SK-N-SH treated with all-trans-retinoic acid at 6 μM for 48 hours (cell line): ENCODE data around the gene SLC2A4.

Experiments
- ATAC-seq: fragments of 200-7000 bp; cut with Tn5 transposase; 3 replicates; pipeline ENCODE4 v1.9.1; 2020; ENCODE audit warnings: mild to moderate bottlenecking, moderate library complexity
- ARNTL ChIP-seq: fragments of 450-650 bp; formaldehyde crosslinking; IDR thresholded peaks from 2 replicates; pipeline ENCODE4 v1.5.0; 2020; ENCODE audit warnings: low read depth, mild to moderate bottlenecking, moderate library complexity, borderline replicate concordance
- BACH2 ChIP-seq: fragments of 250-450 bp; sonication (Bioruptor Pico); IDR thresholded peaks from 2 replicates; pipeline ENCODE4 v1.9.0; 2021; ENCODE audit warnings: mild to moderate bottlenecking, borderline replicate concordance
- CSDC2 ChIP-seq: fragments of 250-450 bp; sonication (Bioruptor Pico); IDR thresholded peaks from 2 replicates; pipeline ENCODE4 v1.5.0; 2020; ENCODE audit warnings: mild to moderate bottlenecking, moderate library complexity
- CSRNP3 ChIP-seq: fragments of 250-450 bp; sonication (Bioruptor Pico); IDR thresholded peaks from 2 replicates; pipeline ENCODE4 v1.5.1; 2021; ENCODE audit warnings: mild to moderate bottlenecking, moderate library complexity
- ESRRG ChIP-seq: fragments of 250-450 bp; sonication (Bioruptor Pico); IDR thresholded peaks from 2 replicates; pipeline ENCODE4 v1.6.1; 2021; ENCODE audit warnings: mild to moderate bottlenecking
- GLIS3 ChIP-seq: fragments of 250-450 bp; sonication (Bioruptor Pico); IDR thresholded peaks from 2 replicates; pipeline ENCODE4 v1.5.0; 2020; ENCODE audit warnings: mild to moderate bottlenecking, moderate library complexity
- ISL1 ChIP-seq: fragments of 250-450 bp; sonication (Bioruptor Pico); IDR thresholded peaks from 2 replicates; pipeline ENCODE4 v2.1.2; 2022; ENCODE audit warnings: mild to moderate bottlenecking, moderate library complexity
- OSR1 ChIP-seq: fragments of 250-450 bp; sonication (Bioruptor Pico); IDR thresholded peaks from 2 replicates; pipeline ENCODE4 v1.8.0; 2022; ENCODE audit warnings: moderate library complexity, mild to moderate bottlenecking, inconsistent platforms
- PATZ1 ChIP-seq: fragments of 250-450 bp; sonication (Bioruptor Pico); IDR thresholded peaks from 2 replicates; pipeline ENCODE4 v1.8.0; 2020; ENCODE audit warnings: mild to moderate bottlenecking, moderate library complexity, borderline replicate concordance
- POU6F1 ChIP-seq: fragments of 250-450 bp; sonication (Bioruptor Pico); IDR thresholded peaks from 2 replicates; pipeline ENCODE4 v1.8.0; 2021; ENCODE audit warnings: low read depth, mild to moderate bottlenecking, moderate library complexity, borderline replicate concordance
- PPARA ChIP-seq: fragments of 250-450 bp; sonication (Bioruptor Pico); IDR thresholded peaks from 2 replicates; pipeline ENCODE4 v1.5.0; 2020; ENCODE audit warnings: mild to moderate bottlenecking, borderline replicate concordance
- RARB ChIP-seq: fragments of 250-450 bp; sonication (Bioruptor Pico); IDR thresholded peaks from 2 replicates; pipeline ENCODE4 v1.8.0; 2021; ENCODE audit warnings: mild to moderate bottlenecking, moderate library complexity
- SNAI2 ChIP-seq: fragments of 250-450 bp; sonication (Bioruptor Pico); IDR thresholded peaks from 2 replicates; pipeline ENCODE4 v1.5.0; 2020; ENCODE audit warnings: mild to moderate bottlenecking, moderate library complexity
- TOX ChIP-seq: fragments of 250-450 bp; sonication (Bioruptor Pico); IDR thresholded peaks from 2 replicates; pipeline ENCODE4 v1.8.0; 2021; ENCODE audit warnings: mild to moderate bottlenecking, moderate library complexity, borderline replicate concordance
- ZC3H10 ChIP-seq: fragments of 250-450 bp; sonication (Bioruptor Pico); IDR thresholded peaks from 2 replicates; pipeline ENCODE4 v1.5.1; 2021; ENCODE audit warnings: mild to moderate bottlenecking, moderate library complexity
- ZFP3 ChIP-seq: fragments of 250-450 bp; sonication (Bioruptor Pico); IDR thresholded peaks from 2 replicates; pipeline ENCODE4 v1.5.0; 2020; ENCODE audit warnings: mild to moderate bottlenecking, moderate library complexity
- ZFP30 ChIP-seq: fragments of 450-650 bp; formaldehyde crosslinking; IDR thresholded peaks from 2 replicates; pipeline ENCODE4 v1.5.0; 2022; ENCODE audit warnings: mild to moderate bottlenecking, moderate library complexity
- ZNF565 ChIP-seq: fragments of 450-650 bp; formaldehyde crosslinking; conservative IDR thresholded peaks from 2 replicates; pipeline ENCODE4 v1.5.0; 2020; ENCODE audit warnings: low read depth, mild to moderate bottlenecking, moderate library complexity
- ZNF70 ChIP-seq: fragments of 450-650 bp; formaldehyde crosslinking; IDR thresholded peaks from 2 replicates; pipeline ENCODE4 v1.5.0; 2020; ENCODE audit warnings: mild to moderate bottlenecking, moderate library complexity
- ZNF8 ChIP-seq: fragments of 450-650 bp; formaldehyde crosslinking; IDR thresholded peaks from 2 replicates; pipeline ENCODE4 v1.5.0; 2020; ENCODE audit warnings: mild to moderate bottlenecking, moderate library complexity
- TF ChIP-seq, protein P1 (sequence below): fragments of 250-450 bp; sonication (Bioruptor Pico); IDR thresholded peaks from 2 replicates; pipeline ENCODE4 v1.5.0; 2020; ENCODE audit warnings: mild to moderate bottlenecking, moderate library complexity

The SLC2A4 gene

GRCh38 chr17:7234083-7234951, 47.2 kb upstream of the SLC2A4 start, which contains the start of gene DVL2:
Gene DVL2 (minus strand): TSS chr17:7234517. CDS start chr17:7234262, 255 bp downstream.
- TF ChIP-seq ESRRG (CRISPR knock-in tag): peak; percentile 91; the same call in 1 of the 2 replicates
- peak; percentile 95; the same call in 1 of the 2 replicates for TF ChIP-seq SNAI2 (CRISPR knock-in tag)
- no peak for TF ChIP-seq CSRNP3 (CRISPR knock-in tag)
- no peak for TF ChIP-seq PPARA (CRISPR knock-in tag)
- TF ChIP-seq CSDC2 (CRISPR knock-in tag): peak; percentile 81
- TF ChIP-seq ZNF8 (CRISPR knock-in tag): 0 out of 2 replicates have a peak, but pooled peaks have one; percentile 23
- TF ChIP-seq BACH2 (CRISPR knock-in tag): no peak
- TF ChIP-seq RARB: peak; percentile 59; the same call in 1 of the 2 replicates
- TF ChIP-seq ZNF565 (CRISPR knock-in tag): peak; percentile 68; the same call in 1 of the 2 replicates
- peak; percentile 86; the same call in 1 of the 2 replicates for TF ChIP-seq ARNTL (CRISPR knock-in tag)
- no peak for TF ChIP-seq ZFP30
- TF ChIP-seq TOX (CRISPR knock-in tag): peak; percentile 53
- peak; percentile 47; the same call in 1 of the 2 replicates for TF ChIP-seq ZNF70 (CRISPR knock-in tag)
- peak; percentile 82 for TF ChIP-seq GLIS3
- TF ChIP-seq, protein P1, sequence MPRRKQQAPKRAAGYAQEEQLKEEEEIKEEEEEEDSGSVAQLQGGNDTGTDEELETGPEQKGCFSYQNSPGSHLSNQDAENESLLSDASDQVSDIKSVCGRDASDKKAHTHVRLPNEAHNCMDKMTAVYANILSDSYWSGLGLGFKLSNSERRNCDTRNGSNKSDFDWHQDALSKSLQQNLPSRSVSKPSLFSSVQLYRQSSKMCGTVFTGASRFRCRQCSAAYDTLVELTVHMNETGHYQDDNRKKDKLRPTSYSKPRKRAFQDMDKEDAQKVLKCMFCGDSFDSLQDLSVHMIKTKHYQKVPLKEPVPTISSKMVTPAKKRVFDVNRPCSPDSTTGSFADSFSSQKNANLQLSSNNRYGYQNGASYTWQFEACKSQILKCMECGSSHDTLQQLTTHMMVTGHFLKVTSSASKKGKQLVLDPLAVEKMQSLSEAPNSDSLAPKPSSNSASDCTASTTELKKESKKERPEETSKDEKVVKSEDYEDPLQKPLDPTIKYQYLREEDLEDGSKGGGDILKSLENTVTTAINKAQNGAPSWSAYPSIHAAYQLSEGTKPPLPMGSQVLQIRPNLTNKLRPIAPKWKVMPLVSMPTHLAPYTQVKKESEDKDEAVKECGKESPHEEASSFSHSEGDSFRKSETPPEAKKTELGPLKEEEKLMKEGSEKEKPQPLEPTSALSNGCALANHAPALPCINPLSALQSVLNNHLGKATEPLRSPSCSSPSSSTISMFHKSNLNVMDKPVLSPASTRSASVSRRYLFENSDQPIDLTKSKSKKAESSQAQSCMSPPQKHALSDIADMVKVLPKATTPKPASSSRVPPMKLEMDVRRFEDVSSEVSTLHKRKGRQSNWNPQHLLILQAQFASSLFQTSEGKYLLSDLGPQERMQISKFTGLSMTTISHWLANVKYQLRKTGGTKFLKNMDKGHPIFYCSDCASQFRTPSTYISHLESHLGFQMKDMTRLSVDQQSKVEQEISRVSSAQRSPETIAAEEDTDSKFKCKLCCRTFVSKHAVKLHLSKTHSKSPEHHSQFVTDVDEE (CRISPR knock-in tag): peak; percentile 69; the same call in 1 of the 2 replicates
- peak; percentile 38; the same call in 1 of the 2 replicates for TF ChIP-seq ZC3H10 (CRISPR knock-in tag)
- TF ChIP-seq PATZ1 (CRISPR knock-in tag): peak; percentile 65
- peak; percentile 77; the same call in 1 of the 2 replicates for TF ChIP-seq ZFP3 (CRISPR knock-in tag)
- peak; percentile 68 for ATAC-seq

DNA sequence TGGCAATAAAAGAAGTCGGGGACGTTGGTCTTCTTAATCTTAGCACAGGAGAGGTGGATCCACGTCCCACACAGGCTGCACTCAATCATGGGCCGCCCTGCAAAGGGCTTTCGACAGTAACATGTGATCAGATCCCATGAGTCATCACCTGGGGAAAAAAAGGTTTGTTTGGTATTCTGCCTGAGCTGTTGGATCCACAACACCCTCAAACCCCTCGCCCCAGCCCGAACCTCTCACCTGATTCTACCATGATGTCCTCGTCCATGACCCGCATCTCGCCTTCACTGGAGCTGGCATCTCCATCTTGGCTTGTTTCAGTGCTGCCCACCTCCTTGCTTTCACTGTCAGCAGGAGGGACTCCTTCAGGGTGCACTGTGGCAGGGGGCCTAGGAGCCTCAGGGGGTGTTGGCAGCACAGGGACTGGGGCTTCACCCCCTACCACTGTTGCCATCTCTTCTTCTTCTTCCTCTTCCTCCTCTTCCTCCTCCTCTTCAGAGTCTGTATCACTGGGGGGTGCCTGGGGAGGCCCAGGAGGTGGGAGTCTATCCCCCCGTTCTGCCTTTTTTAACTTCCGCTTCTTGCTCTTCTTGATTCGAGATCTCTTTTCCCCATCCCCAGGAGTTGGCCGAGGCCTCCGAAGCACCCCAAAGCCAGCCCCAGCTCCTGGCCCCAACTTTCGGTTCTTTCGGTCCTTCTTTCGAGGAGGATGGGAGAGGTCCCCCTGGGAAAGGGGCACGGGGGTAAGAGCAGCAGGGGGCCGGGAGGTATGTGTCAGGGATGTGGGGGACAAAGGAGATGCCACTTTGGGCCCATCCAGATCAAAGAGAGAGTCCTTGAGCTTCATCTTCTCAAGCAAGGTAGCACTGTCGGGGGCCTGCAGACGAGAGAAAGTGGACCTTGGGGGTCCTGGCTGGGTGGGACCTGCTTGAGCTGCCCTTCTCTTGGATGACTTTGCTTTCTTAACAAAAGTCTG, 45.5 kb upstream of the SLC2A4 start:
- no peak for ATAC-seq
- TF ChIP-seq CSDC2 (CRISPR knock-in tag) (no peak), PPARA (CRISPR knock-in tag) (no peak), PATZ1 (CRISPR knock-in tag) (no peak), ISL1 (no peak), GLIS3 (no peak), ZFP3 (CRISPR knock-in tag) (no peak), ZNF8 (CRISPR knock-in tag) (no peak), OSR1 (CRISPR knock-in tag) (no peak), ZFP30 (no peak), POU6F1 (no peak), SNAI2 (CRISPR knock-in tag) (no peak), BACH2 (CRISPR knock-in tag) (no peak)
- TF ChIP-seq, protein P1 (CRISPR knock-in tag): no peak
